ENCODE data around the gene NEK10.

DNA sequence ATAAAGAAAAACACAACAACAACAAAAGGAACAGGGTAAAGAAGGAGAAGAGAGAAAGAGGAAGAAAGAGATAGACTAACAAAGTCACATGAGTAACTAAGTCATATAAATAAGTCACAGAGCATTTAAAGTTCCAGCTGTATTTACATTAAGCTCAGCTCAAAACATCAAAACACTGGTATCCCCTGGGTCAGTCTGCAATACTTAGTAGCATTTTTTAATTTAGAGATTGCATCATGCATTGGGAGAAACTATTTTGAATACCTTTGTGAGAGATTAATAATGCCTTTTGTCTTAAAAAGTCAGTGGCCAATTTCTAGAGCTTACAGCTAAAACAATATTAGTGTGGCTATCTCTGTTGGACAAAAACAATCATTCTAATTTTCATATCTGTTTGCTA, 78.4 kb downstream of the NEK10 start:
- TF ChIP-seq, protein P1, sequence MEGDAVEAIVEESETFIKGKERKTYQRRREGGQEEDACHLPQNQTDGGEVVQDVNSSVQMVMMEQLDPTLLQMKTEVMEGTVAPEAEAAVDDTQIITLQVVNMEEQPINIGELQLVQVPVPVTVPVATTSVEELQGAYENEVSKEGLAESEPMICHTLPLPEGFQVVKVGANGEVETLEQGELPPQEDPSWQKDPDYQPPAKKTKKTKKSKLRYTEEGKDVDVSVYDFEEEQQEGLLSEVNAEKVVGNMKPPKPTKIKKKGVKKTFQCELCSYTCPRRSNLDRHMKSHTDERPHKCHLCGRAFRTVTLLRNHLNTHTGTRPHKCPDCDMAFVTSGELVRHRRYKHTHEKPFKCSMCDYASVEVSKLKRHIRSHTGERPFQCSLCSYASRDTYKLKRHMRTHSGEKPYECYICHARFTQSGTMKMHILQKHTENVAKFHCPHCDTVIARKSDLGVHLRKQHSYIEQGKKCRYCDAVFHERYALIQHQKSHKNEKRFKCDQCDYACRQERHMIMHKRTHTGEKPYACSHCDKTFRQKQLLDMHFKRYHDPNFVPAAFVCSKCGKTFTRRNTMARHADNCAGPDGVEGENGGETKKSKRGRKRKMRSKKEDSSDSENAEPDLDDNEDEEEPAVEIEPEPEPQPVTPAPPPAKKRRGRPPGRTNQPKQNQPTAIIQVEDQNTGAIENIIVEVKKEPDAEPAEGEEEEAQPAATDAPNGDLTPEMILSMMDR (conservative IDR thresholded peaks at IDR 0.05; ENCODE audit: low read length) = no peak
- no peak for TF ChIP-seq EZH2phosphoT487 (IDR thresholded peaks at IDR 0.05; ENCODE audit: borderline replicate concordance, low read depth, low read length)

All from OCI-LY7 (cell line).